ENCODE measurements around the gene CCDC127.

Gene CCDC127

DNA sequence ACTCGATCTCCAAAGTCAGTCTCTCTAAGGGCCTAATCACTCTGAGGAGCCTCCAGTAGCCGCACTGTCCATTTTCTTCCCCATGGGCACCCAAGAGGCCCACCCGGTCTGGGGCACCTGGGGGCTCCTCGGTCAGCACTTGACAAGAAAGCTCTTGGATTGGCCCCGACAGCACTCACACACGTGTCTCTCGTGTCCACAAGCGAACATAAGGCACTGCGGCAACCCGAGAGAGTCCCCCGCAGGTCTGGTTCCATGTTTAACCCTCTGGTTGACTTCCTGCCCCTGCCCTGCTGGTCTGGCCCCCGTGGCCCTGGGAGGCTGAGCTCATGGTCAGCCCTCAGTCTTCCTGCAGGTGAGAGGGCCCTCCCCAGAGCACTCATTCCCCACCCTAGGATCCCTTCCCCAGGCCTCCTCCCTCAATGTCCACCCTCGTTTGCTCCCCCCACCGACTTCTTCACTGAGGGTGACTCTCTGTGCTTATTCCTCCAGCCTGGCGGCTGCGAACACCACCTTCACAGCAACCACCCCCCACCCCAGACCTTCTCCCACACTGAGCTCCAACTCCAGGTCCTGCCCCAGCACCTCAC lies 43.0 kb downstream of the CCDC127 start:
- Histone ChIP-seq H3K27ac (ENCODE audit: low read depth, low read length) (no peak overlapping the region), H3K4me1 (ENCODE audit: control insufficient read depth, low read length) (no peaks in the 10 kb centered on the region), H3F3A (ENCODE audit: control insufficient read depth, insufficient read depth) (no peaks in the 10 kb centered on the region), H3K4me2 (ENCODE audit: low read length) (no peak overlapping the region), H4K20me1 (ENCODE audit: control insufficient read depth, insufficient read depth, low read depth, low read length) (no peaks in the 10 kb centered on the region), H3K79me2 (ENCODE audit: control insufficient read depth, low read length) (no peaks in the 10 kb centered on the region), H3K9me2 (replicated peaks; ENCODE audit: control insufficient read depth, low read length) (no peaks in the 10 kb centered on the region), H3K36me3 (ENCODE audit: control insufficient read depth, low read length) (no peaks in the 10 kb centered on the region), H3K9me3 (ENCODE audit: control insufficient read depth, insufficient read depth, low read length) (no peaks in the 10 kb centered on the region), H3K27me3 (ENCODE audit: control insufficient read depth, low read length) (peaks cover 8% of the 10 kb centered on the region; the same call in 1 of the 2 replicates), H3K4me3 (ENCODE audit: low read length) (no peak overlapping the region)
- TF ChIP-seq EZH2phosphoT487 (IDR thresholded peaks at IDR 0.05; ENCODE audit: borderline replicate concordance, low read length) = no peak
- TF ChIP-seq, protein P1, sequence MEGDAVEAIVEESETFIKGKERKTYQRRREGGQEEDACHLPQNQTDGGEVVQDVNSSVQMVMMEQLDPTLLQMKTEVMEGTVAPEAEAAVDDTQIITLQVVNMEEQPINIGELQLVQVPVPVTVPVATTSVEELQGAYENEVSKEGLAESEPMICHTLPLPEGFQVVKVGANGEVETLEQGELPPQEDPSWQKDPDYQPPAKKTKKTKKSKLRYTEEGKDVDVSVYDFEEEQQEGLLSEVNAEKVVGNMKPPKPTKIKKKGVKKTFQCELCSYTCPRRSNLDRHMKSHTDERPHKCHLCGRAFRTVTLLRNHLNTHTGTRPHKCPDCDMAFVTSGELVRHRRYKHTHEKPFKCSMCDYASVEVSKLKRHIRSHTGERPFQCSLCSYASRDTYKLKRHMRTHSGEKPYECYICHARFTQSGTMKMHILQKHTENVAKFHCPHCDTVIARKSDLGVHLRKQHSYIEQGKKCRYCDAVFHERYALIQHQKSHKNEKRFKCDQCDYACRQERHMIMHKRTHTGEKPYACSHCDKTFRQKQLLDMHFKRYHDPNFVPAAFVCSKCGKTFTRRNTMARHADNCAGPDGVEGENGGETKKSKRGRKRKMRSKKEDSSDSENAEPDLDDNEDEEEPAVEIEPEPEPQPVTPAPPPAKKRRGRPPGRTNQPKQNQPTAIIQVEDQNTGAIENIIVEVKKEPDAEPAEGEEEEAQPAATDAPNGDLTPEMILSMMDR (IDR thresholded peaks at IDR 0.05; ENCODE audit: low read depth, low read length, poor library complexity, severe bottlenecking) = no peak

DNA sequence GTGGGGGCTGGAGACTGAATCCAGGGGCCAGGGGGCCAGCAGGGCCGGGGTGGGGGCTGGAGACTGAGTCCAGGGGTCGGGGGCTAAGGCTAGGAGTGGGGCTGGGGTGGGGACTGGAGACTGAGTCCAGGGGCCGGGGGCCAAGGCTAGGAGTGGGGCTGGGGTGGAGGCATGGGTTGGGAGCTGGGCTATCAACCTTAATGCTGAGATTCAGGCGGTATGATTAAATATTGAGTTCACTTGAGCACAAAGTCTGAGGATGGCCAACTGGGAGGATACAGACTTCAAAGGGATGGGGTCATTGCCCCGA lies 43.7 kb downstream of the CCDC127 start:
- no peaks in the 10 kb centered on the region for H3K79me2 ChIP-seq (ENCODE audit: control insufficient read depth, low read length)
- peaks cover 8% of the 10 kb centered on the region; the same call in 1 of the 2 replicates for H3K27me3 ChIP-seq (ENCODE audit: control insufficient read depth, low read length)

DNA sequence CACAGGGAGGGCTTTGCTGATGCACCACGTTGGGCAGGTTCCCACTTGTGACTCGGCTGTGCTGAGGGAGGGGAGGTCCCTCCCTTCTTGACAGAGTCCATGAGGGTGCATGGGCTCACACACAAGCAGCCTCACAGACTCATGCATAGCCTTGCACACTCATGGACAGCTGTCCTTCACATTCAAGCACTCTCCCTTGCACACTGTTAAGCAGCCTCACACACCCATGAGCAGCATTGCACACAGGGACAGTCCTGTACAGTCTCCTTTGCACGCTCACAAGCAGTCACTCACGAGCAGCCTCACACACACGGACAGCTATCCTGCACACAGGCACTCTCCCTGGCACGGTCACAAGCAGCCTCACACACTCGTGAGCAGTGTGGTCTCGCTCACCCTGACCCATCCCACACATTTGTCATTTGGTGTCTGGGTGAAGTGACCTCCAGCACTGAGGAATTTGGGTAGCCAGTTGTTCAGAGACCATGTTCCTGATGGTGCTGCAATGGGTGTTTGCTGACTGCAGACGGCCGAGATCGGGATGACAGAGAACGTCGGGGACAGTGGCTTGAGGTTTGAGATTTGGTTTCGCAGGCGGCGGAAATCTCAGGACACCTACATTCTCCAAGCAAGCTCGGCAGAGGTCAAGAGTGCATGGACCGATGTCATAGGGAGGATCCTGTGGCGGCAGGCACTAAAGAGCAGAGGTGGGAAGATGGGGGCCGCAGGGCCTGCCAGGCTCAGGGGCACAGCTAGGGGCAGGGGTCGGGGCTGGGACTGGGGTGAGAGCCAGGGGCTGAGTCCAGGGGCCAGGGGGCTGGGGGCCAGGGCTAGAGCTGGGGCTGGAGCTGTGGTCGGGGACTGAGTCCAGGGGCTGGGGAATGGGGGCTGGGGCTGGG lies 44.3 kb downstream of the CCDC127 start:
- Histone ChIP-seq H3K27ac (ENCODE audit: low read depth, low read length) (no peak overlapping the region), H3F3A (ENCODE audit: control insufficient read depth, insufficient read depth) (no peaks in the 10 kb centered on the region), H3K4me3 (ENCODE audit: low read length) (no peak overlapping the region), H4K20me1 (ENCODE audit: control insufficient read depth, insufficient read depth, low read depth, low read length) (no peaks in the 10 kb centered on the region), H3K79me2 (ENCODE audit: control insufficient read depth, low read length) (no peaks in the 10 kb centered on the region), H3K4me1 (ENCODE audit: control insufficient read depth, low read length) (no peaks in the 10 kb centered on the region), H3K4me2 (ENCODE audit: low read length) (no peak overlapping the region), H3K27me3 (ENCODE audit: control insufficient read depth, low read length) (peaks cover 8% of the 10 kb centered on the region; the same call in 1 of the 2 replicates), H3K9me2 (replicated peaks; ENCODE audit: control insufficient read depth, low read length) (no peaks in the 10 kb centered on the region), H3K36me3 (ENCODE audit: control insufficient read depth, low read length) (no peaks in the 10 kb centered on the region), H3K9me3 (ENCODE audit: control insufficient read depth, insufficient read depth, low read length) (no peaks in the 10 kb centered on the region)
- TF ChIP-seq EZH2phosphoT487 (IDR thresholded peaks at IDR 0.05; ENCODE audit: borderline replicate concordance, low read length) = no peak
- TF ChIP-seq, protein P1 (IDR thresholded peaks at IDR 0.05; ENCODE audit: low read depth, low read length, poor library complexity, severe bottlenecking) = no peak

More for the DNA sequence above, 43.7 kb downstream of the CCDC127 start:
- H4K20me1 ChIP-seq (ENCODE audit: control insufficient read depth, insufficient read depth, low read depth, low read length) = no peaks in the 10 kb centered on the region
- no peaks in the 10 kb centered on the region for H3K9me2 ChIP-seq (replicated peaks; ENCODE audit: control insufficient read depth, low read length)
- H3K9me3 ChIP-seq (ENCODE audit: control insufficient read depth, insufficient read depth, low read length) = no peaks in the 10 kb centered on the region
- no peaks in the 10 kb centered on the region for H3K4me1 ChIP-seq (ENCODE audit: control insufficient read depth, low read length)
- H3K27ac ChIP-seq (ENCODE audit: low read depth, low read length) = no peak overlapping the region
- H3F3A ChIP-seq (ENCODE audit: control insufficient read depth, insufficient read depth) = no peaks in the 10 kb centered on the region
- no peak overlapping the region for H3K4me2 ChIP-seq (ENCODE audit: low read length)
- no peaks in the 10 kb centered on the region for H3K36me3 ChIP-seq (ENCODE audit: control insufficient read depth, low read length)
- H3K4me3 ChIP-seq (ENCODE audit: low read length) = no peak overlapping the region
- TF ChIP-seq EZH2phosphoT487 (IDR thresholded peaks at IDR 0.05; ENCODE audit: borderline replicate concordance, low read length) = no peak
- TF ChIP-seq, protein P1 (IDR thresholded peaks at IDR 0.05; ENCODE audit: low read depth, low read length, poor library complexity, severe bottlenecking) = no peak

Measured in DOHH2 (cell line).